Measurements from ENCODE around the gene FRK.

Gene FRK

DNA sequence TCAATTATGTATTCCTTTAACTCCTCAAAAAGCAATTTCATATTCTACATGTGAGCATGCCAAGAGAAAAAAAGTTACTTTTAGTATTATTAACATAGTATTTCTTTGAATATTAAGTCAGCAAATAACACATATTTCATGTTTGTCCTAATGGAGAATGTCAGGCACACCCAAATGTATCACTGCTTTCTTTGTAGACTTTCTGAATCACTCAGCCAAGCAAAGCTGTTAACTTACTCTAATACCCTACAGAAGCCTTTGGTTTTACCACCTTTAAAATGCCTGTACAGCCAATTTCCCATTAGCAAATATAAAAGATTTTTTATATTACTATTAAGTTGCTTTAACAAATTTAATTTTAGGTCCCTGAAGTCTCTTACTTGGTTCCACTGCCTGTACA, 23.8 kb downstream of the FRK start:
- DNase-seq (ENCODE audit: extremely low read depth in 1 of 2, low read depth in 1 of 2), result no peak

DNA sequence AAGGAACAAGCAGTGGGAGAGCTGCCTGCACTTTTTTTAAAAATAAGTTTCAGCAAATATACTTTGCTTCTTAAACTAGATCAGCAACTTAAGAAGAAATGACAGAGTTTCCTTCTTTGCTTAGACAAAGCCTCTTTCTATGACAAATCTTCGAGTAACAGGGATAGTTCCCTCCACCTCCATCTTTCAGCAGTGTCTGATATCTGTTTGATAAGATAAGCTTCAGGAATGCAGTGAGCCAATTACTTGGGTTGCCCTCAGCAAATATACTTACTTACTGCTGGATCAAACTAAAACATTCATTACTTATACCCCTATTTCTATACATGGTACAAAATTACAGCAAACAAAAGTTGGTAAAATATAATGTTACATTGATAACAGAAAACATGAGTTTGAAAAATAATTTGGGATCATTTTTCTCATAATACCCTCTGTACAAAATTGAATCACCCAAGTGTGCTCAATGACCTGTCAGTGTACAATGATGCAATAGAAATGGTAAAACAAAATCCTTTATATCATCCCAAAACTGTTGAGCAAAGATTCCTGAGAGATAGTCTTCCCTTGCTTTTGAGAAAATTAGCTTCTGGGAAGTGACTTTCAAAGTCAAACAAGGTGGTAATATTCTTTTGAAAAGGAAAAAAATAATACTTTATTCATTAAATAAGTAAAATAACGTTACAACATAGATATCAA, 24.5 kb downstream of the FRK start:
- no peak for DNase-seq (ENCODE audit: extremely low read depth in 1 of 2, low read depth in 1 of 2)

DNA sequence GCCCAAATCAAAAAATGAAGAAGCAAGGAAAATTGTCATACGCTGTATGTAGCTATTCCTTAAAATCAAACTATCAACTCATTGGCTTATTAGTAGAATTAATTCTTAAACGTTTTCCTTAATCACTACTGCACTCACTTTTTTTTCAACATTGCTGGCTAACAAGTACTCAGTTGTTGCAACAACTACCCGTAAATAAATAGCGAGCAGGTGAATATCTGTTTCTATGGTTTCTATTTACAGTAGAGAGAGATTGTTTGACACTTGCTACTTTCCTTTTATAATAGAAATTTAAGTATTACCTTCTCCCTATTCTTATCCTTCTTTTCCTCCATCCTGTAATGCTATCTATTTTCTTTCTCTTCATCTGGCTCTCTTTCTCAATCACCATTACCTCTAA, 25.1 kb downstream of the FRK start:
- no peak for DNase-seq (ENCODE audit: extremely low read depth in 1 of 2, low read depth in 1 of 2)

DNA sequence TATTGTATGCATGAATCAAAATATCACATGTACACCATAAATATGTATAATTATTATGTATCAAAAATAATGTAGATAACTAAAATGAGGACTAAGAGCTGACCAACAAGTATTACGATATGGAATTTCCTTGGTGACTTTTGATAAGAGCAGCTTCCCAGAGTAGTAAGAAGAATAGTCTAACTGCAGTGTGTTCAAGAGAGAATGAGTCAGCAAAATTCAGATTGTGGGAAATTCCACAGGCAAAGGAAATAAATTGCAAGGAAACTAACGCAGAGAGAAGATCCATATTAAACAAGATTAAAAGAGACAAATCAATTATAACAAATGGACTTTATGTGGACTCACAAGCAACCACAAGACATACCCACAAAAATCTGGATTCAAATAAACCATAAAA, 26.4 kb downstream of the FRK start:
- DNase-seq (ENCODE audit: extremely low read depth in 1 of 2, low read depth in 1 of 2), result no peak

DNA sequence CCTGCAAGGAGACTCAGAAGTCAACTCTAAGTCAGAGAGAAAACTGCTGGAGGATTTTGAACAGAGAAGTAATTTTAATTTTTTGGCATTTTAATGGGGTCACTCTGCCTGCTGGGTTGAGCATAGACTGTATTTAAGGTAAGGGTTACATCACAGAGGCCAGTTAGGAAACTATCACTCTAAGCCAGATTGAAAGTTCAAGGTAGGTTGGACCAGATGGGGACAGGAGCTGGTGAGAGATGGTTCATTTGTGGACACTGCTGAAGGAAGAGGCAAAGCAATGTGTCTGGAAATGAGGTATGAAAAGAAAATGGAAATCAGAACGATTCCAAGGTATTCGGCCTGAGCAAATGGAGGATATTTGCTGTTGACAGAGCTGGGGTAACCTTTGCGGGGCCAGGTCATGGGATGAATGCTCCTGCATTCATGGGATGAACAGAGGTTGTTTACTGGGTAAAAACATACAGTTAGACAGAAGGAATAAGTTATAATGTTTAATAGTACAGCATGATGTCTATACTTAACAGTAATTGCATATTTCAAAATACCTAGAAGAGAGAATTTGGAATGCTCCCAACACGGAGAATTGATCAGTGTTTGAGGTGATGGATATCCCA, 26.9 kb downstream of the FRK start:
- no peak for DNase-seq (ENCODE audit: extremely low read depth in 1 of 2, low read depth in 1 of 2)

DNA sequence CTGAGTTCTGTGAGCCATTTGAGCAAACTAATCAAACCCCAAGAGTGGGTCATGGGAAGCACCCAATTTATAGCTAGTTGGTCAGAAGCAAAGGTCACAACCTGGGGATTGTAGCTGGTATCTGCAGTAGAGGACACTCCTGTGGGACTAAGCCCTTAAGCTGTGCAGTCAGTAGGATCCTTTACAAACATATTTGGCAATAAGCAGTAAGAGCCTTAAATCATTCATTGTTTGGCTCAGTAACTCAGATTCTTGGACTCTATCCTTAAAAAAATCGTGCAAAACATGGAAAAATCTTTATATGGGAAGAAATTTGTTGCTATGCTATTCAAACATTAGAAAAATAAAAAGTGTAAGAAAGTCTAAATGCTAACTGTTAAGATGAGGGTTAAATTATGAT, 29.9 kb downstream of the FRK start:
- DNase-seq (ENCODE audit: extremely low read depth in 1 of 2, low read depth in 1 of 2), result no peak

DNA sequence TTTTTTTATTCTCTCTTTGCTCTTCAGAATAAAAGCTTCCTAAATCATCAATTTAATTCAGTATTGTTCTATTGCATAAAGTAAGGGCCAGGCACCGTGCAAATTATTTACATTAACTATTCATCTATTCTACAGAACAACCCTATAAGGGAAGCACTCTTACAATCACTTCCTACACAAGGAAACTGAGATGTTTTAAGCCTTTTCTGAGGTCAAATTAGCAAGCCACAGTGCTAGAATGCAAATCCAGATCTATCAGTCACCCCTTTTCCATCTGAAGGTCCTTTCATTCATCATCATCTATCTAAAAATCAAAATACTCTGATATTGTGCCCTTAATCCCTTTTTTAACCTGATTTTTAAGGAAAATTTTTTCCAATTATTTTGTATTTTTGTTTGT, 31.2 kb downstream of the FRK start:
- no peak for DNase-seq (ENCODE audit: extremely low read depth in 1 of 2, low read depth in 1 of 2)

DNA sequence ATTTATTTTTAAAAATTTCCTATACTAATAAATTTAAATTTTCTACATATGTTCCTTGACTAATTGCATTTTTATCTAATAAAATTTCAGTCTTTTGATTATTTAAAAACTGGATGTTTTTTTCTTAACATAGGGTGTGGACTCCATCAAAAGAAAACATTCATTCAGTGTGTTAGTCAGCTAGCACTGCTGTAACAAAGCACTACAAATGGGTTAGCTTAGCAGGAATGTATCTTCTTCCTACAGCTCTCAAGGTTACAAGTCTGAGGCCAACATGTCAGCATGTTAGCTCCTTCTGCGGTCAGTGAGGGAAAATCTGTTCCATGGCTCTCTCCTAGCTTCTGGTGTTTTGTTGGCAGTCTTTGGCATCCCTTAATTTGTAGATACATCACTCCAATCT, 32.5 kb downstream of the FRK start:
- DNase-seq (ENCODE audit: extremely low read depth in 1 of 2, low read depth in 1 of 2), result no peak

DNA sequence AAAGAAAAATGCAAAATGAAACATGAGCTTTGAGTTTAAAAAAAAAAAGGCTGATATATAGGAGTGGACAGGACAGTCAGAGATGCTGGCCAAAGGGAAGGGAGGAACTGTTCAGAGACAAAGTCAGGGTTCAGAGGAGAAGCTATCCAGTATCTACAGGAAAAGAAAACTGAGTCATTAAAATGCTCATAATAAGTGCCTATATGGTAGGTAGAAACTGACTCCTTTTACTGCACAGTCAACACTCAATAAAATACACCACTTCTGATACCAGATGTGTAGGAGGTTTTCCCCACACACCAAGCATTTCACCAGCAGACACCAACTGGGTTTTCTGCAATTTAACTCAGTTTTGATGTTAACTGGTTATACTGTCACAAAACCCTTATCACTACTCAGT, 32.9 kb downstream of the FRK start:
- no peak for DNase-seq (ENCODE audit: extremely low read depth in 1 of 2, low read depth in 1 of 2)

DNA sequence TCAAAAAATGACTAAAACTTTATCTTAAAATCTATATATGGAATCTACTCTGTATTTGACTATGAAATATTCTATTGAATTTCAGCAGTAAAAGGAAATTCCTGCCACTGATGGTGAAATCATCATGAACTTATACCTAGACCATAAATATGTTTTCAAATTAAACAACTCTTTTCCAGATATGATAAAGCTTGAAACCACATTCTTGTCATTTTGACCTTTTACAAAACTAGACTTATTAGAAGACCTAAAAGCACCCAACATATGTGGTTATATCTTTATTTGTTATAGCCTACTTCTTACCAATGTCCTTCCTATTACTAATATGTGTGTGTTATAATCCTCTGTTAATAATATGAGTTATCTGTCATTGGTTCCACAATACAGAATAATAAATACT, 35.3 kb downstream of the FRK start:
- no peak for DNase-seq (ENCODE audit: extremely low read depth in 1 of 2, low read depth in 1 of 2)

DNA sequence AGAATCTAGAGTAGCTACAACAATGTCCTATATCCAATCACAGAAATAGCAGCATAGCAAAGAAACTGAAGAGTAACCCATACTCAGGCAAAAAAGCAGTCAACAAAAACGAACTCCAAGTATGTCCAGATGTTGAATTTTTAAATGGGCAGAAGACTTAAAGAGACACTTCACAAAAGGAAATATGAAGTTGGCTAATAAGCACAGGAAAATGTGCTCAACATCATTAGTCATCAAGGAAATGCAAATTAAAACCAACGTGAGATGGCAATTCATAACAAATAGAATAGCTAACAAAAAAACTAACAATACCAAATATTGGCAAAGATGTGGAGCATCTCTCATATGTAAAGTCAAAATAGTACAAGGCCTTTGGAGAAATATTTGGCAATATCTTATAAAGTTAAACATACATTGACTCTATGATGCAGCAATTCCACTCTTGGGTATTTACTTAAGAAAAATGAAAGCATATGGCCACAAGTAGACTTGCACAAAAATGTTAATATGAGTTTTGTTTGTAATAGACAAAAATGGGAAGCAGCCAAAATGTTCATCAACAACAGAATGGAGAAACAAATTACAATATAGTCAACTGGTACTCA, 37.7 kb downstream of the FRK start:
- DNase-seq (ENCODE audit: extremely low read depth in 1 of 2, low read depth in 1 of 2), result no peak

DNA sequence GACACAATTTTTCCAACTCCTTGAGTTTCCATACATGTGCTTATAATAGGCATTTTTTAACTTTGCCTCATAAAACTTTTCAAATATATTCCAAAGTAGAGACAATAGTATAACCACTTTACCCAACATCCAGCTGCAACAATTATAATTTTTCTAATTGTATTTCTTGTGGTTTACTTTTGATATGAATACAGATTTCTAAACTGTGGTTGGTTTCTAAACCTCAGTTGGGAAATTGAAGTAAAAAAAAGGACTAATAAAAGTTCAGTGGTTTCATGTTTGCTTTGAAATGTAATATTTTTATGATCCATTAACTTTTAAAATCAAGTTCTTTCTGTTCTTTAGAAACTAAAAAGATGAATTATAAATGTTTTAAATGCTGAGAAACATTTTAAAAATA, 40.0 kb downstream of the FRK start:
- DNase-seq (ENCODE audit: extremely low read depth in 1 of 2, low read depth in 1 of 2), result no peak

DNA sequence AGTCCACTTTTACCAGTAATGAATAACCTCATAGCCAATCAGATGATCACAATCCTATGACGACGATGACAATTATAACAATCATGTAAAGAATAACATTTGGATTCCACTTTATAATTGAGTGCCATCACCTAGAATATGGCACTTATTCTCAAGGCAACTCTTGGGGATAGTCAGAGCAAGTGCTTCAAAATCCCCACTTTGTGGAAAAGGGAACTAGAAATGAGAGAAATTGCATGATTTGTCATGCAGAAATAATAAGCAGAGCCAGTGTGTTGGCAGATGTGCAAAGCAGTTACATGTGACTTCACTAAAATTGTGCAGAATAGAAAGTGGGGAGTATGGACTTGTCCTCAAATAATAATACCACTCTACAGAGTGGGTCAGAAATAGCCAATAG, 41.3 kb downstream of the FRK start:
- no peak for DNase-seq (ENCODE audit: extremely low read depth in 1 of 2, low read depth in 1 of 2)

DNA sequence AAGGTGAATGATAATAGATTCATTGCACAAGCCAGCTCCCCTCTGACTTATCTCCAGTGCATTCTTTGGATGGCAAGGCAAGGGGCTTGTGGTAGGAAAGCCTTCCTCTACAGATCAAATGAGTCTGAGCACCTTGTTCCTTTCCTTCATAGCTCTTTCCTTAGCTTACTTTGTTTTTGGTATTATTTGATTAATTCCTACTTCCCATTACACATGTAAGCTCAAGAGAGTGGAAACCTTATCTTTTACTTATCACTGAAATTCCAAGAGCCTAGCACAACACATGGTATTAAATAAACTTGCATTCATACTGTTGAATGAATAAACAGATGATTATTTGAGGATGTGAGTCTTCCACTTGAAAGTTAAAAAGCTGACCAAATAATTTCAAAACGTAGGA, 41.7 kb downstream of the FRK start:
- no peak for DNase-seq (ENCODE audit: extremely low read depth in 1 of 2, low read depth in 1 of 2)

DNA sequence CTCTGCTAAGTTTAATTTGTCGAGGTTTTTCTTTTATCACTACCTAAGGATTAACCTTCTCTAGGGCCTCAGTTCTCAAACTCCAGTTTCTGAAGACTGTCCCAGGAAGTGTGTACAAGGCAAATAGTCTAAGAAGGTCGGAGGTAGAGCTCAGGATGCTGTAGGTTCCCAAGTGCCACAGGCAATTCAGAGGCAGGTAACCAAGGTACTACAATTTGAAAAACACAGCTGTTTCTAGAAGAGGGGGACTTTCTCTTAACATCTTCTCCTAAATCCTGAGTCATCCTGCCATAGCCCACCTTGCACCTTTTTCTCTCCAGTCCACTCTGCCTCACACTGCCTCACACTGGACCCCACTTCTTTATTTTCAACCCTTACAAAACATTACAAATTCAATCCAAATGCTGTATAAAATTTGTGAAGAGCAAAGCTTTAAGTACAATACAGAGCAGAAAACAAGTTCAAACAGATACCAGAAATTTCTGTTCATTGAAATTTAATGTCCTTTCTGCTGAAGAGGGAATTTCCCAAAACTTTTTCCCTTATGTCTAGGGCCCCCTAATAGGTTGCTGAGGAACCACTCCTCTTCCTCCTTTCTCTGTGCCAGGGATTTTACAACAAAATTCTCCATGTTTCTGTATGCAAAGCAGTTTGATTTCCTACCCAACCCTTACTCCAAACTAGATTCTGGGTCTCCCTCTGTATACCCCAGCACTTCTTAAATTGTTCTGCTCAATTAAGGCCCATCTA, 43.0 kb downstream of the FRK start:
- no peak for DNase-seq (ENCODE audit: extremely low read depth in 1 of 2, low read depth in 1 of 2)

DNA sequence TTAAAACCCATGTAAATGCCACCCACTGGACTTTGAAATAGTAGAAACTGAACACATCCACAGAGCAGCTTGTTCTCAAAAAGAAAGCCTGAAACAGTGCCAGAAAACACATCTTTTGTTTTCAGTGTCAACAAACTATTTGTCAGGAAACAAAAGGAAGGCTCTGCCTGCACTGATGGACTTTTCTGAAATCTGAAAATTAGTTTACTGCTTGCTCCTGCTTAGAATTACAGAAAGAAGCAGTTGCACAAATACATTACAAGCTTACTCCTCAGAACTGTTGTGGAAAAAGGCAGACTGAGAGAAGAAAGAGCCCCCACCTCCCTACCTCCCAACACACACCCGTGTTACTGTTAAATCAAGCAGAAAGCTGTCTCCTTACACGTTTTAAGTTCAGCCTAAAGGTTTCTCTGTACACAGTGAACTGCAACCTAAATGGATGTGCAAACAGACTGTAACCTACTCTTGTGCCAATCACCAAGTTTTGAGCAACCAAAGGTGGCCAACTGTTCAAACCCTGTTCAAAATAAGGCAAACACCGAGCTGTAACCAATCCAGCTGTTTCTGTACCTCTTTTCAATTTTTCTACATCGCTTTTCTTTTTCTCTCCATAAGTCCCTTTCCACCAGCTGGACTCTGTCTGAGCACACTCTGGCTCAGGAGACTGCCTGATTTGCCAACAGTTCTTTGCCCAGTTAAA, 43.7 kb downstream of the FRK start:
- no peak for DNase-seq (ENCODE audit: extremely low read depth in 1 of 2, low read depth in 1 of 2)

DNA sequence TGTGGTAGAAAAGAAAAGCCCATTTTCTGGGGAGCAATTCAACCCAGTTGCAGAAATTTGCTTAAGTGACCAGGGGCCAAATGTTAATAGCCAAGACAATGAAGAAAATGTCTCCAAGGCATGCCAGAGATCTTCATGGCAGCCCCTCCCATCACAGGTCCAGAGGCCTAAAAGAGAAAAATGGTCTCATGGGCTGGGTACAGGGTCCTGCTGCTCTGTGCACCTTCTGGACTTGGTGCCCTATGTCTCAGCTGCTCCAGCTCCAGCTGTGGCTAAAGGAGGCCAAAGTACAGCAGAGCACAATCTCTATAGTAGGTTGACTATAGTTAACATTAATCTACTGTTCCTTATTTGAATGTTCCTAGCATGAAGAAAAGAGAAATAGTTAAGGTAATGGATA, 44.7 kb downstream of the FRK start:
- DNase-seq (ENCODE audit: extremely low read depth in 1 of 2, low read depth in 1 of 2), result no peak

DNA sequence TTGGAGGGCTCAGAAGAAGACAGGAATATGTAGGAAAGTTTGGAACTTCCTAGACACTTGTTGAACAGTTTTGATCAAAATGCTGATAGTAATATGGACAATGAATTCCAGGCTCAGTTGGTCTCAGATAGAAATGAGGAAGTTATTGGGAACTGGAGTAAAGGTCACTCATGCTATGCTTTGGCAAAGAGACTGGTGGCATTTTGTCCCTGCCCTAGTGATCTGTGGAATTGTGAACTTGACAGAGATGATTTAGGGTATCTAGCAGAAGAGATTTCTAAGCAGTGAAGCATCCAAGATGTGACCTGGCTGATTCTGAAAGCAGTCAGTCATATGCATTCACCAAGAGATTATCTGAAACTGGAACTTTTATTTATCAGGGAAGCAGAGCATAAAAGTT, 45.1 kb downstream of the FRK start:
- DNase-seq (ENCODE audit: extremely low read depth in 1 of 2, low read depth in 1 of 2), result no peak

DNA sequence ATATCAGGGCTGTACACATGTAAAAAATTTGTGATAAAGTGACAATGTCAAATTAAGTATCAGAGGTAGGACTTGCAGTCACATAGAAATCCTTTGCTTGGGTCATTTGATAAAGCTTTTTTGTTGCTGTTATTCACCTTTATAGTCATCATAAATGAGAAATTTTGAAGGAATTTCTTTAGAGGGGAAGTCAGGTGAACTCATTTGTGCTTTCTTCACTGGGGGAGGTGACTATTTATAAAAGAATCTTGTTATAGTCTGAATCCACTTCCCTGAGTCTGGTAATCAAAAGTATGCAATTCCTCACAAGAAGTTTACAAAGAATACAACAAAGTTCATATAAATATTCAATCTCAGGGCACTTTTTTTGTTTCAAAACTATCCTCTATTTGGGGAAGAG, 47.7 kb downstream of the FRK start:
- DNase-seq (ENCODE audit: extremely low read depth in 1 of 2, low read depth in 1 of 2), result no peak

DNA sequence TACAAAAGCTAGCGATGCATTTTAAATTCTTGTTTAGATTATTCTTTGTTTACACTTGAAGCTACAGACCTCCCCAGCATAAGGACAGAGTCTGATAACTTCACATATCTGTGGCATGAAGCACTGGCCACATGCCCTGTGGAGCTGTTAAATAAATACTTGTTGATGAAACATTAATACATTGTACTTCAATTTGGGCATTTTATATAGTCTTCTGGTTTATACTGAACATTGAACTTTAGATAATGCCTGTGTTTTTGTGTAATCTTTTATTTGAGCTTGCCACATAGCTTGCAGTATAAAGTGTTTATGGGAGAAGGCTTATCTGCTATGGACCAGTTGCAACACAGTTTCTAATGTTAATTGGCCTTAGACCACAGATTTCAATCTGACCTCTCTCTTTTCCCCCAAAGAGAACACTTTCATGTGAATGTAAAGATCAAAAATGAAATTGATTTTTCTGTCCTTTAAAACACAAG, 48.2 kb downstream of the FRK start:
- no peak for DNase-seq (ENCODE audit: extremely low read depth in 1 of 2, low read depth in 1 of 2)

DNA sequence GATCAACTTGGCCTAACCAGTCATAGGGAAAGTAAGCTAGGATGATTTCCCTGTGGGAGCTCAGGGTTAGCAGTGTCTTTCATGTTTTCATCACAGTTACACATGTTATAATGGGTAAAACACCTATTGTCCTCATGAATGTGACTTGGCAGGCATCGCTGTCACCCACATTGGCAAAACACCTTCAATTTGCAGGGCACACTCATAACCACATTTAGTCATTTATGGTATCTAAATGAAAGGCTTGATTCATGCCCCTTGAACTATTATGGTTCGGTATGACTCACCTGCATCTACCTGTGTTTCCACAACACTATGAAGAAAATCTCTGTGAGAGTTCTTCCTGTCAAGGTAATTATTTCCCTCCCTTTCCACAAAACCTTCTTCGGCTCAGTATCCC, 49.2 kb downstream of the FRK start:
- DNase-seq (ENCODE audit: extremely low read depth in 1 of 2, low read depth in 1 of 2), result no peak
